IMR-90 (cell line): Measurements from ENCODE around the gene ARHGAP15. TPM values are rescaled to one million over a fixed set of nuclear protein-coding genes. Genes with fewer than 3 reads are reported as not detected.

Source experiments
- ATAC-seq: fragments of 200-7000 bp; cut with Tn5 transposase; 2 replicates; pipeline ENCODE4 v1.9.1; 2020; ENCODE audit warnings: low read depth, mild to moderate bottlenecking, moderate library complexity
- BruUV-seq: library from RNA; stranded (reverse); fragments of 400-500 nt; replicated peaks from 2 replicates; lab custom pipeline; 2021; lab: Mats Ljungman, UMichigan
- CTCF ChIA-PET: fragments of 300-600 bp; formaldehyde crosslinking; extraction: SDS; loops from one replicate; lab custom pipeline; 2021; ENCODE audit warnings: antibody characterized with exemption; lab: Yijun Ruan, JAX
- POLR2A ChIA-PET: fragments of 300-600 bp; sonication (Branson Sonifier 250); formaldehyde crosslinking; loops from one replicate; lab custom pipeline; 2022; ENCODE audit warnings: antibody characterized with exemption; ENCODE audit not compliant: unreplicated experiment; lab: Charles Lee
- DNase-seq: peaks from one replicate; pipeline ENCODE4 v3.0.0; 2013
- H2AFZ ChIP-seq: replicated peaks from 2 replicates; pipeline ENCODE3; 2013; ENCODE audit warnings: low read length, mild to moderate bottlenecking; ENCODE audit not compliant: poor library complexity
- H2AK5ac ChIP-seq: 2 replicates; pipeline ENCODE4 v1.6.1; 2013; ENCODE audit warnings: low read depth, low read length, inconsistent platforms
- H2AK9ac ChIP-seq: replicated peaks from 2 replicates; pipeline ENCODE3; 2013; ENCODE audit warnings: mild to moderate bottlenecking, low read depth, low read length, moderate library complexity; ENCODE audit not compliant: poor library complexity
- H2BK120ac ChIP-seq: 2 replicates; pipeline ENCODE4 v1.6.1; 2013; ENCODE audit warnings: low read depth, low read length, inconsistent platforms
- H2BK15ac ChIP-seq: 3 replicates; pipeline ENCODE4 v1.6.1; 2013; ENCODE audit warnings: low read depth, low read length, inconsistent platforms
- H2BK20ac ChIP-seq: 2 replicates; pipeline ENCODE4 v1.6.1; 2013; ENCODE audit warnings: low read depth, mild to moderate bottlenecking, inconsistent platforms, low read length, moderate library complexity
- H2BK5ac ChIP-seq: 2 replicates; pipeline ENCODE4 v1.6.1; 2013; ENCODE audit warnings: mild to moderate bottlenecking, low read depth, low read length, inconsistent platforms; ENCODE audit not compliant: poor library complexity, severe bottlenecking
- H3K14ac ChIP-seq: replicated peaks from 2 replicates; pipeline ENCODE4 v1.6.1; 2013; ENCODE audit warnings: low read depth, low read length, inconsistent platforms
- H3K18ac ChIP-seq: 2 replicates; pipeline ENCODE4 v1.6.1; 2013; ENCODE audit warnings: low read depth, low read length, control low read depth
- H3K23ac ChIP-seq: 2 replicates; pipeline ENCODE4 v1.6.1; 2013; ENCODE audit warnings: low read depth, low read length, inconsistent platforms
- H3K27ac ChIP-seq: 2 replicates; pipeline ENCODE4 v1.5.1; 2013; ENCODE audit warnings: mild to moderate bottlenecking, control low read depth, low read length; ENCODE audit not compliant: insufficient read depth
- H3K27me3 ChIP-seq: 2 replicates; pipeline ENCODE4 v1.6.1; 2013; ENCODE audit warnings: low read length; ENCODE audit not compliant: control insufficient read depth, insufficient read depth
- H3K36me3 ChIP-seq: 2 replicates; pipeline ENCODE4 v1.6.1; 2013; ENCODE audit warnings: low read length, mixed read lengths; ENCODE audit not compliant: control insufficient read depth, insufficient read depth
- H3K4ac ChIP-seq: 2 replicates; pipeline ENCODE4 v1.6.1; 2013; ENCODE audit warnings: low read depth, low read length, inconsistent platforms
- H3K4me1 ChIP-seq: 2 replicates; pipeline ENCODE4 v1.6.1; 2013; ENCODE audit warnings: low read length, mixed read lengths; ENCODE audit not compliant: control insufficient read depth, insufficient read depth
- H3K4me2 ChIP-seq: 2 replicates; pipeline ENCODE4 v1.6.1; 2013; ENCODE audit warnings: low read depth, mild to moderate bottlenecking, control low read depth, low read length, moderate library complexity
- H3K4me3 ChIP-seq: 2 replicates; pipeline ENCODE4 v1.5.1; 2013; ENCODE audit warnings: low read depth, mild to moderate bottlenecking, control low read depth, low read length, moderate library complexity; ENCODE audit not compliant: insufficient read depth
- H3K56ac ChIP-seq: 2 replicates; pipeline ENCODE4 v1.6.1; 2013; ENCODE audit warnings: low read length, inconsistent platforms; ENCODE audit not compliant: insufficient read depth; ENCODE audit errors: extremely low read depth
- H3K79me1 ChIP-seq, 2 experiments: 2 replicates each; pipeline ENCODE4 v1.6.1; 2013; ENCODE audit warnings: low read length in 2 of 2, inconsistent platforms in 1 of 2, low read depth in 1 of 2
- H3K9ac ChIP-seq: 2 replicates; pipeline ENCODE4 v1.6.1; 2013; ENCODE audit warnings: low read depth, low read length, control low read depth
- H3K9me1 ChIP-seq: 2 replicates; pipeline ENCODE4 v1.6.1; 2013; ENCODE audit warnings: low read length, inconsistent platforms; ENCODE audit not compliant: insufficient read depth
- H3K9me3 ChIP-seq: 2 replicates; pipeline ENCODE4 v1.6.1; 2013; ENCODE audit warnings: low read length; ENCODE audit not compliant: control insufficient read depth, insufficient read depth
- H4K20me1 ChIP-seq: 2 replicates; pipeline ENCODE4 v1.6.1; 2013; ENCODE audit warnings: low read length, inconsistent platforms; ENCODE audit not compliant: insufficient read depth
- H4K5ac ChIP-seq: 2 replicates; pipeline ENCODE4 v1.6.1; 2013; ENCODE audit warnings: mild to moderate bottlenecking, low read depth, low read length, control low read depth
- H4K8ac ChIP-seq, 2 experiments: 2 replicates each; pipeline ENCODE4 v1.6.1; 2013; ENCODE audit warnings: low read depth in 2 of 2, low read length in 2 of 2, control low read depth in 1 of 2, inconsistent platforms in 1 of 2
- H4K91ac ChIP-seq: 2 replicates; pipeline ENCODE4 v1.6.1; 2013; ENCODE audit warnings: low read depth, low read length, inconsistent platforms; ENCODE audit not compliant: insufficient read depth
- BHLHE40 ChIP-seq: fragments of 150-350 bp; IDR thresholded peaks from 2 replicates; pipeline ENCODE4 v1.6.1; 2016; ENCODE audit warnings: mild to moderate bottlenecking, low read depth, low read length
- CEBPB ChIP-seq: IDR thresholded peaks from 2 replicates; pipeline ENCODE4 v1.6.1; 2012; ENCODE audit warnings: low read depth, low read length, improper control_type of control experiment
- SMC3 ChIP-seq: fragments of 150-350 bp; IDR thresholded peaks from 2 replicates; pipeline ENCODE4 v1.6.1; 2016; ENCODE audit warnings: low read depth, mild to moderate bottlenecking, antibody characterized with exemption, low read length, moderate library complexity
- WGBS, 2 experiments: methylation state at CpG; one replicate each; pipeline versions ENCODE4 v1.1.5 to v1.1.7; 2013; ENCODE audit warnings: missing lambda C conversion rate in 2 of 2; ENCODE audit not compliant: insufficient read length in 1 of 2; ENCODE audit errors: extremely low coverage in 2 of 2; 5-methylcytosine and 5-hydroxymethylcytosine counted together
- dilution Hi-C: fragments of 300-500 bp; cut with HindIII; formaldehyde crosslinking; loops from one replicate; pipeline ENCODE4 v1.14.3; 2018; ENCODE audit warnings: low sequenced_read_pairs; ENCODE audit not compliant: unreplicated experiment
- in situ Hi-C: fragments of 300-500 bp; cut with MboI; formaldehyde crosslinking; loops from 3 replicates; pipeline ENCODE4 v1.14.3; 2019; ENCODE audit warnings: low sequenced_read_pairs, inconsistent platforms, mixed read lengths
- intact Hi-C: fragments of 100-400 bp; cut with micrococcal nuclease; formaldehyde crosslinking; loops from 2 replicates; pipeline ENCODE4 v1.10.0; 2022
- polyA plus RNA-seq, 3 experiments: library from polyadenylated mRNA; depleted of rRNA; stranded (reverse); fragments of >200 nt; gene quantifications; 2 replicates each; pipeline ENCODE4 v1.2.3, GENCODE V29; 2012; ENCODE audit warnings: low replicate concordance in 1 of 3
- total RNA-seq: library from RNA; depleted of rRNA; stranded (reverse); fragments of >200 nt; gene quantifications from 2 replicates; pipeline ENCODE4 v1.2.3, GENCODE V29; 2012

ARHGAP15 gene
- total and polyA plus RNA-seq, 2 of the 4 experiments (the other 2 are of a cell fraction) = not detected

DNA sequence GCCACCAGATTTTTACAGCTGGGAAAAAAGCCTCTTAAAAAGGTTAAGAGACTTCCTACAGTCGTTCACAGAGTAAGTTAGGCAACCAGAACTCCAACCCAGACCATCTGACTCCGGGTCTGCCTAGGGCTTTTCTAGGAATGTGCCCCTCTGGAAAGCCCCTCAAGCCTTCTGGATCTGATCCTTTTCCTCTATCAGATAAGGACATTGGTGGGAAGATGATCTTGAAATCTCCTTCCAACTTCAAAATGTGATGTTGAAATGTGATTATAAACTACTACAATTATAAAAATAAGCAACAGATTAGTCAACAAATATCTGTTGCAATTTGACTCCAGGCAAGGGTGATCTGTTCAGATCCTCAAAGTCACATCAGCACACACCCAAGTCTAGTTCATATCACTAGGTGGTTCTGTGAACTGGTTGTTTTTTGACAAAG lies 270.4 kb downstream of the ARHGAP15 start:
- Histone ChIP-seq H3K4me2 (no peak overlapping the region), H3K9ac (no peak overlapping the region), H4K20me1 (no peaks in the 10 kb centered on the region), H3K79me1 (no peaks in the 10 kb centered on the region), H3K4ac (no peak overlapping the region), H2AK9ac (no peak overlapping the region), H2BK5ac (no peak overlapping the region), H3K9me3 (no peaks in the 10 kb centered on the region), H3K9me1 (no peaks in the 10 kb centered on the region), H4K5ac (no peak overlapping the region), H3K36me3 (no peaks in the 10 kb centered on the region), H3K4me1 (peaks cover 7% of the 10 kb centered on the region), H2BK120ac (peak overlapping the region; percentile 50; the same call in 1 of the 2 replicates), H2AFZ (peak overlapping the region; percentile 17), H3K4me3 (no peak overlapping the region), H3K27ac (peak overlapping the region; percentile 13; the same call in 1 of the 2 replicates), H3K14ac (no peak overlapping the region), H2BK15ac (no peak overlapping the region), H2BK20ac (no peak overlapping the region), H2AK5ac (no peak overlapping the region), H3K18ac (peak overlapping the region; percentile 86), H3K23ac (no peak overlapping the region), H3K56ac (no peak overlapping the region), H3K27me3 (no peaks in the 10 kb centered on the region), H4K91ac (no peak overlapping the region), H4K8ac (no peak overlapping the region)
- BruUV-seq = no TSS peak
- intact Hi-C loops (no loop called here), in situ Hi-C loops (no loop called here), dilution Hi-C loops (no loop called here)
- TF ChIP-seq SMC3 = no peak
- TF ChIP-seq BHLHE40 = 0 out of 2 replicates have a peak, but pooled peaks have one; percentile 14
- 0 out of 2 replicates have a peak, but pooled peaks have one; percentile 12 for TF ChIP-seq CEBPB
- ATAC-seq = peak; percentile 38; the same call in 1 of the 2 replicates
- peak; percentile 20 for DNase-seq
- ChIA-PET POLR2A (interaction anchor here (0.6 kb wide), 1 partner anchor 953 kb away, joined by 5 read pairs; no protein-coding TSS in a partner anchor), CTCF (no interaction called here)
- WGBS, 2 experiments = no CpG with 5 or more reads among the region's 2 CpGs
